ENCODE data around the gene GALNT18. TPM values are rescaled to one million over a fixed set of nuclear protein-coding genes. Genes with fewer than 3 reads are reported as not detected.

Gene GALNT18
- total and polyA plus RNA-seq, 2 of the 4 experiments (the other 2 are of a cell fraction), result 9.5 to 11.3 TPM

- no peak overlapping the region for H2BK20ac ChIP-seq (ENCODE audit: low read depth, low read length)
- no peak for ATAC-seq (ENCODE audit: low read depth)
- peaks cover 2% of the 10 kb centered on the region; the same call in 1 of the 2 replicates for H3K4me1 ChIP-seq (ENCODE audit: control insufficient read depth, insufficient read depth, low read length)
- POLR2A ChIA-PET (ENCODE audit: unreplicated experiment), result no interaction called here
- no peaks in the 10 kb centered on the region for H3K9me1 ChIP-seq (ENCODE audit: insufficient read depth, low read length)
- H3K4me3 ChIP-seq (ENCODE audit: insufficient read depth, low read depth, low read length), result no peak overlapping the region
- no peaks in the 10 kb centered on the region for H3K36me3 ChIP-seq (ENCODE audit: control insufficient read depth, insufficient read depth, low read length)
- no peak overlapping the region for H3K23ac ChIP-seq (ENCODE audit: low read depth, low read length)
- no peak overlapping the region for H4K5ac ChIP-seq (ENCODE audit: low read depth, low read length)
- dilution Hi-C loops (cut with HindIII; ENCODE audit: low sequenced_read_pairs, unreplicated experiment) (no loop called here), in situ Hi-C loops (cut with MboI; ENCODE audit: low sequenced_read_pairs) (no loop called here), intact Hi-C loops (cut with micrococcal nuclease) (no loop called here)
- no peak for TF ChIP-seq MAFK (IDR thresholded peaks at IDR 0.05; ENCODE audit: low read depth, low read length)
- no peak for TF ChIP-seq BHLHE40 (IDR thresholded peaks at IDR 0.05; ENCODE audit: low read depth, low read length)
- TF ChIP-seq NFE2L2 (IDR thresholded peaks at IDR 0.05; ENCODE audit: low read depth, low read length), result no peak
- no peak for TF ChIP-seq RFX5 (IDR thresholded peaks at IDR 0.05; ENCODE audit: low read depth, low read length)
- no peak for TF ChIP-seq USF2 (IDR thresholded peaks at IDR 0.05; ENCODE audit: low read depth, low read length)
- TF ChIP-seq CEBPB (IDR thresholded peaks at IDR 0.05; ENCODE audit: low read depth, low read length), result no peak
- TF ChIP-seq, protein P1, sequence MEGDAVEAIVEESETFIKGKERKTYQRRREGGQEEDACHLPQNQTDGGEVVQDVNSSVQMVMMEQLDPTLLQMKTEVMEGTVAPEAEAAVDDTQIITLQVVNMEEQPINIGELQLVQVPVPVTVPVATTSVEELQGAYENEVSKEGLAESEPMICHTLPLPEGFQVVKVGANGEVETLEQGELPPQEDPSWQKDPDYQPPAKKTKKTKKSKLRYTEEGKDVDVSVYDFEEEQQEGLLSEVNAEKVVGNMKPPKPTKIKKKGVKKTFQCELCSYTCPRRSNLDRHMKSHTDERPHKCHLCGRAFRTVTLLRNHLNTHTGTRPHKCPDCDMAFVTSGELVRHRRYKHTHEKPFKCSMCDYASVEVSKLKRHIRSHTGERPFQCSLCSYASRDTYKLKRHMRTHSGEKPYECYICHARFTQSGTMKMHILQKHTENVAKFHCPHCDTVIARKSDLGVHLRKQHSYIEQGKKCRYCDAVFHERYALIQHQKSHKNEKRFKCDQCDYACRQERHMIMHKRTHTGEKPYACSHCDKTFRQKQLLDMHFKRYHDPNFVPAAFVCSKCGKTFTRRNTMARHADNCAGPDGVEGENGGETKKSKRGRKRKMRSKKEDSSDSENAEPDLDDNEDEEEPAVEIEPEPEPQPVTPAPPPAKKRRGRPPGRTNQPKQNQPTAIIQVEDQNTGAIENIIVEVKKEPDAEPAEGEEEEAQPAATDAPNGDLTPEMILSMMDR (conservative IDR thresholded peaks at IDR 0.05; ENCODE audit: low read depth, low read length), result no peak
- no peak for TF ChIP-seq RCOR1 (IDR thresholded peaks at IDR 0.05; ENCODE audit: insufficient replicate concordance, low read length)
- TF ChIP-seq POLR2A (IDR thresholded peaks at IDR 0.05; ENCODE audit: low read depth, low read length), result no peak
- TF ChIP-seq, protein P2, sequence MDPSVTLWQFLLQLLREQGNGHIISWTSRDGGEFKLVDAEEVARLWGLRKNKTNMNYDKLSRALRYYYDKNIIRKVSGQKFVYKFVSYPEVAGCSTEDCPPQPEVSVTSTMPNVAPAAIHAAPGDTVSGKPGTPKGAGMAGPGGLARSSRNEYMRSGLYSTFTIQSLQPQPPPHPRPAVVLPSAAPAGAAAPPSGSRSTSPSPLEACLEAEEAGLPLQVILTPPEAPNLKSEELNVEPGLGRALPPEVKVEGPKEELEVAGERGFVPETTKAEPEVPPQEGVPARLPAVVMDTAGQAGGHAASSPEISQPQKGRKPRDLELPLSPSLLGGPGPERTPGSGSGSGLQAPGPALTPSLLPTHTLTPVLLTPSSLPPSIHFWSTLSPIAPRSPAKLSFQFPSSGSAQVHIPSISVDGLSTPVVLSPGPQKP (IDR thresholded peaks at IDR 0.05; ENCODE audit: borderline replicate concordance, low read depth, low read length), result no peak
- H3K4me2 ChIP-seq (ENCODE audit: low read depth, low read length), result no peak overlapping the region
- no peak overlapping the region for H2BK120ac ChIP-seq (ENCODE audit: low read depth, low read length)
- no peak overlapping the region for H3K9ac ChIP-seq (ENCODE audit: low read depth, low read length)
- H3K9me3 ChIP-seq (ENCODE audit: control insufficient read depth, insufficient read depth, low read length), result no peaks in the 10 kb centered on the region
- H3K56ac ChIP-seq (ENCODE audit: extremely low read depth, insufficient read depth, low read length), result no peak overlapping the region
- H3K27ac ChIP-seq (ENCODE audit: insufficient read depth, low read length), result no peak overlapping the region
- H2AK5ac ChIP-seq (ENCODE audit: low read depth, low read length), result no peak overlapping the region
- H3K18ac ChIP-seq (ENCODE audit: low read depth, low read length), result no peak overlapping the region
- H2BK5ac ChIP-seq (ENCODE audit: low read depth, low read length, poor library complexity, severe bottlenecking), result no peak overlapping the region
- no peak overlapping the region for H2BK15ac ChIP-seq (ENCODE audit: low read depth, low read length)
- no peak overlapping the region for H4K8ac ChIP-seq (ENCODE audit: low read depth in 2 of 2, low read length in 2 of 2)
- H3K14ac ChIP-seq (replicated peaks; ENCODE audit: low read depth, low read length), result no peak overlapping the region
- no peaks in the 10 kb centered on the region; a peak in 1 of 4 replicates for H3K79me1 ChIP-seq (ENCODE audit: low read depth in 1 of 2, low read length in 2 of 2)
- DNase-seq, result no peak
- peaks cover 7% of the 10 kb centered on the region for H3K27me3 ChIP-seq (ENCODE audit: control insufficient read depth, insufficient read depth, low read length)
- no peak overlapping the region for H3K4ac ChIP-seq (ENCODE audit: low read depth, low read length)
- no TSS peak for BruUV-seq (replicated peaks)
- H4K20me1 ChIP-seq (ENCODE audit: insufficient read depth, low read length), result no peaks in the 10 kb centered on the region
- 89% methylated on average over 3 of the region's 5 CpGs; no CpG with 5 or more reads in 1 of the 2 experiments for WGBS, 2 experiments (ENCODE audit: extremely low coverage in 2 of 2, insufficient read length in 1 of 2)
- no peak overlapping the region for H2AFZ ChIP-seq (replicated peaks; ENCODE audit: low read length, poor library complexity)
- H4K91ac ChIP-seq (ENCODE audit: insufficient read depth, low read depth, low read length), result no peak overlapping the region
- CTCF ChIA-PET, result no interaction called here
- no peak overlapping the region for H2AK9ac ChIP-seq (replicated peaks; ENCODE audit: low read depth, low read length, poor library complexity)
These were observed 41.8 kb downstream of the GALNT18 start for GRCh38 chr11:11580012-11580411.

Data from IMR-90 (cell line).